ENCODE measurements around the gene IFRD1.

- no peak for TF ChIP-seq CTCF (IDR thresholded peaks at IDR 0.05)
- no peak for TF ChIP-seq POLR2A (IDR thresholded peaks at IDR 0.05)
Observed at GRCh38 chr7:112485766-112486165, 35.5 kb downstream of the IFRD1 start.
